IPS-18c (cell line): Measurements from ENCODE around the gene FBLN1.

Experiments
- H3K4me3 ChIP-seq: 2 replicates; pipeline ENCODE4 v1.7.0; 2013; ENCODE audit warnings: low read depth, mild to moderate bottlenecking, low read length, moderate library complexity; ENCODE audit not compliant: insufficient read depth
- H3K9me3 ChIP-seq: one replicate; pipeline ENCODE4 v1.6.1; 2013; ENCODE audit warnings: mild to moderate bottlenecking, low read length, moderate library complexity; ENCODE audit not compliant: control insufficient read depth, insufficient read depth

The FBLN1 gene

GRCh38 chr22:45640291-45640940 is 137.7 kb downstream of the FBLN1 start:
- no peaks in the 10 kb centered on the region for H3K9me3 ChIP-seq
- no peak overlapping the region for H3K4me3 ChIP-seq

GRCh38 chr22:45640941-45641621 is 138.4 kb downstream of the FBLN1 start:
- no peak overlapping the region for H3K4me3 ChIP-seq
- no peaks in the 10 kb centered on the region for H3K9me3 ChIP-seq

GRCh38 chr22:45642986-45643385 is 140.3 kb downstream of the FBLN1 start:
- no peak overlapping the region for H3K4me3 ChIP-seq
- H3K9me3 ChIP-seq, result no peaks in the 10 kb centered on the region

- no peak overlapping the region for H3K4me3 ChIP-seq
- H3K9me3 ChIP-seq, result no peaks in the 10 kb centered on the region
Observed at GRCh38 chr22:45644714-45645113, 142.0 kb downstream of the FBLN1 start.

GRCh38 chr22:45645150-45645525 is 142.5 kb downstream of the FBLN1 start:
- H3K9me3 ChIP-seq, result no peaks in the 10 kb centered on the region

GRCh38 chr22:45645526-45646414 is 143.1 kb downstream of the FBLN1 start:
- Histone ChIP-seq H3K9me3 (no peaks in the 10 kb centered on the region), H3K4me3 (peak overlapping the region; percentile 31; the same call in 1 of the 2 replicates)

More at GRCh38 chr22:45645150-45645525, 142.5 kb downstream of the FBLN1 start:
- 0 out of 2 replicates have a peak overlapping the region, but pooled peaks have one; percentile 6 for H3K4me3 ChIP-seq

- Histone ChIP-seq H3K9me3 (no peaks in the 10 kb centered on the region), H3K4me3 (no peak overlapping the region)
Observed at GRCh38 chr22:45647532-45648225, 145.0 kb downstream of the FBLN1 start.

GRCh38 chr22:45648301-45649117 is 145.8 kb downstream of the FBLN1 start:
- Histone ChIP-seq H3K9me3 (no peaks in the 10 kb centered on the region), H3K4me3 (no peak overlapping the region)

- H3K4me3 ChIP-seq, result no peak overlapping the region
- no peaks in the 10 kb centered on the region for H3K9me3 ChIP-seq
Observed at GRCh38 chr22:45649809-45650208, 147.1 kb downstream of the FBLN1 start.

- no peaks in the 10 kb centered on the region for H3K9me3 ChIP-seq
Observed at GRCh38 chr22:45650721-45651120, 148.0 kb downstream of the FBLN1 start.

More at GRCh38 chr22:45650721-45651120, 148.0 kb downstream of the FBLN1 start:
- H3K4me3 ChIP-seq, result no peak overlapping the region
